Thymus (tissue), 11 donors: ENCODE results near the gene CEP192. TPM values are rescaled to one million over a fixed set of nuclear protein-coding genes. Genes with fewer than 3 reads are reported as not detected.

ENCODE experiments used
- DNase-seq, 9 donors: peaks; one replicate each; pipeline ENCODE4 v3.0.0-alpha.2; 2013; ENCODE audit warnings: low spot score in 9 of 9, low read depth in 6 of 9, missing footprints in 1 of 9
- H3K27ac ChIP-seq, 2 donors: one replicate each; pipeline ENCODE4 v1.5.1; 2013; ENCODE audit warnings: control low read depth in 1 of 2, low read depth in 1 of 2, low read length in 1 of 2, mild to moderate bottlenecking in 1 of 2, moderate library complexity in 1 of 2
- H3K27me3 ChIP-seq, 2 donors: one replicate each; pipeline ENCODE4 v1.5.1; 2013; ENCODE audit warnings: low read length in 1 of 2; ENCODE audit not compliant: control insufficient read depth in 2 of 2, insufficient read depth in 1 of 2
- H3K36me3 ChIP-seq, 2 donors: one replicate each; pipeline ENCODE4 v1.5.1; 2013; ENCODE audit warnings: low read length in 1 of 2, mild to moderate bottlenecking in 1 of 2, moderate library complexity in 1 of 2; ENCODE audit not compliant: control insufficient read depth in 2 of 2, insufficient read depth in 2 of 2
- H3K4me1 ChIP-seq, 2 donors: one replicate each; pipeline ENCODE4 v1.5.1; 2013; ENCODE audit warnings: low read length in 2 of 2; ENCODE audit not compliant: control insufficient read depth in 2 of 2, insufficient read depth in 2 of 2
- H3K4me3 ChIP-seq, 2 donors: one replicate each; pipeline ENCODE4 v1.5.1; 2013; ENCODE audit warnings: low read length in 2 of 2, control low read depth in 1 of 2, mild to moderate bottlenecking in 1 of 2
- H3K9me3 ChIP-seq, 2 donors: one replicate each; pipeline ENCODE4 v1.5.1; 2013; ENCODE audit warnings: low read length in 1 of 2, mild to moderate bottlenecking in 1 of 2; ENCODE audit not compliant: control insufficient read depth in 2 of 2, insufficient read depth in 1 of 2
- WGBS: extraction: QIAGEN DNeasy Blood & Tissue Kit; methylation state at CpG from one replicate; pipeline ENCODE4 v1.1.7; 2013; 5-methylcytosine and 5-hydroxymethylcytosine counted together
- polyA plus RNA-seq: library from polyadenylated mRNA; stranded (reverse); fragments of 200-250 nt; gene quantifications from one replicate; pipeline ENCODE4 v1.2.3, GENCODE V29; 2013
- total RNA-seq: library from RNA; stranded (reverse); fragments of 120-200 nt; gene quantifications from one replicate; pipeline ENCODE4 v1.2.4, GENCODE V29; 2013
- donor health status: healthy.

Gene CEP192
- total and polyA plus RNA-seq, 2 donors, result 38.9 to 43.5 TPM

DNA sequence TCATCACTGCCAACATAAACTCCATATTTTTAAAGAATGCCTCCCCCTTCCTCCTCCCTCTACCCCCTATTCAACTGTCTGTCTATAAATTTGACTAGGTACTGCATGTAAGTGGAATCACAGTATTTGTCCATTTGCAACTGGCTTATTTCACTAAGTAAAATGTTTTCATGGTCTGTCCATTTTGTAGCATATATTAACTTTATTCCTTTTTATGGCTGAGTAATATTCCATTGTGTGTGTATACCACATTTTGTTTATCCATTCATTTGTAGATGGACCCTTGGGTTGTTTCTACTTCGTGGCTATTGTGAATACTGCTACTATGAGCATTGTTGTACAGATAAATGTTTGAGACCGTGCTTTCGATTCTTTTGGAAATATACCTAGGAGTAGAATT lies 32.7 kb upstream of the CEP192 start:
- H3K27me3 ChIP-seq, result no peaks in the 10 kb centered on the region
- H3K4me1 ChIP-seq, result no peaks in the 10 kb centered on the region
- no peaks in the 10 kb centered on the region for H3K9me3 ChIP-seq
- DNase-seq, result no peak
- H3K4me3 ChIP-seq, result no peak overlapping the region
- H3K27ac ChIP-seq, result no peak overlapping the region
- peaks cover 15 to 49% of the 10 kb centered on the region in 2 donors for H3K36me3 ChIP-seq
- WGBS, result 98% methylated on average over 3 of the region's 3 CpGs

GRCh38 chr18:12960395-12960794 lies 30.8 kb upstream of the CEP192 start:
- WGBS, result 97% methylated on average over 2 of the region's 2 CpGs
- Histone ChIP-seq H3K9me3 (no peaks in the 10 kb centered on the region), H3K4me1 (no peaks in the 10 kb centered on the region), H3K27me3 (no peaks in the 10 kb centered on the region), H3K4me3 (no peak overlapping the region), H3K27ac (no peak overlapping the region), H3K36me3 (peaks cover 13 to 56% of the 10 kb centered on the region in 2 donors)
- no peak for DNase-seq

GRCh38 chr18:12960853-12961397 lies 30.2 kb upstream of the CEP192 start:
- WGBS, result 91% methylated on average over 6 of the region's 6 CpGs
- H3K27ac ChIP-seq, result no peak overlapping the region
- H3K4me3 ChIP-seq, result no peak overlapping the region
- H3K27me3 ChIP-seq, result no peaks in the 10 kb centered on the region
- no peaks in the 10 kb centered on the region for H3K9me3 ChIP-seq
- DNase-seq, result no peak
- peaks cover 13 to 52% of the 10 kb centered on the region in 2 donors for H3K36me3 ChIP-seq
- no peaks in the 10 kb centered on the region for H3K4me1 ChIP-seq

DNA sequence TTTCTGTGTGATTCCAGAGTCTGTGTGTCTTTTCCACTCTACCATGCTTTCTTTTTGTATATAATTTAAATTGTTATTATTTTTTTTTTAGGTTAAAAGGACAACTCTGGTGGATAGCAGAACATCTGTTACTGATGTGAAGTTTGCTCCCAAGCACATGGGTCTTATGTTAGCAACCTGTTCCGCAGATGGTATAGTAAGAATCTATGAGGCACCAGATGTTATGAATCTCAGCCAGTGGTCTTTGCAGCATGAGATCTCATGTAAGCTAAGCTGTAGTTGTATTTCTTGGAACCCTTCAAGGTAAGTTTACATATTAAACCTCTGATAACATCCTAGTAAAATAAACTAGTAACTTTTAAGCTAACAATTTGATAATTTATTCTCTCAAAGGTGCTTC lies 28.1 kb upstream of the CEP192 start:
- no peaks in the 10 kb centered on the region for H3K9me3 ChIP-seq
- DNase-seq, result no peak

GRCh38 chr18:12968115-12968514 lies 23.0 kb upstream of the CEP192 start:
- Histone ChIP-seq H3K36me3 (peaks cover 33 to 58% of the 10 kb centered on the region in 2 donors), H3K27ac (no peak overlapping the region), H3K9me3 (no peaks in the 10 kb centered on the region), H3K27me3 (no peaks in the 10 kb centered on the region), H3K4me3 (no peak overlapping the region), H3K4me1 (no peaks in the 10 kb centered on the region)
- 97% methylated on average over 4 of the region's 4 CpGs for WGBS
- DNase-seq, result no peak

More for the DNA sequence above, 28.1 kb upstream of the CEP192 start:
- no peak overlapping the region for H3K4me3 ChIP-seq
- H3K36me3 ChIP-seq, result peaks cover 19 to 56% of the 10 kb centered on the region in 2 donors
- no peak overlapping the region for H3K27ac ChIP-seq
- 98% methylated on average over 1 of the region's 1 CpG for WGBS
- no peaks in the 10 kb centered on the region for H3K27me3 ChIP-seq
- H3K4me1 ChIP-seq, result no peaks in the 10 kb centered on the region

- no peak for DNase-seq
- no peak overlapping the region for H3K4me3 ChIP-seq
- H3K27me3 ChIP-seq, result no peaks in the 10 kb centered on the region
- WGBS, result 98% methylated on average over 6 of the region's 6 CpGs
- no peaks in the 10 kb centered on the region for H3K4me1 ChIP-seq
- H3K27ac ChIP-seq, result no peak overlapping the region
- no peaks in the 10 kb centered on the region for H3K9me3 ChIP-seq
- H3K36me3 ChIP-seq, result peaks cover 32 to 57% of the 10 kb centered on the region in 2 donors
These were observed 22.5 kb upstream of the CEP192 start for GRCh38 chr18:12968619-12969018.

GRCh38 chr18:12973562-12974213 lies 17.5 kb upstream of the CEP192 start:
- WGBS, result 87% methylated on average over 4 of the region's 4 CpGs
- H3K27me3 ChIP-seq, result no peaks in the 10 kb centered on the region

DNA sequence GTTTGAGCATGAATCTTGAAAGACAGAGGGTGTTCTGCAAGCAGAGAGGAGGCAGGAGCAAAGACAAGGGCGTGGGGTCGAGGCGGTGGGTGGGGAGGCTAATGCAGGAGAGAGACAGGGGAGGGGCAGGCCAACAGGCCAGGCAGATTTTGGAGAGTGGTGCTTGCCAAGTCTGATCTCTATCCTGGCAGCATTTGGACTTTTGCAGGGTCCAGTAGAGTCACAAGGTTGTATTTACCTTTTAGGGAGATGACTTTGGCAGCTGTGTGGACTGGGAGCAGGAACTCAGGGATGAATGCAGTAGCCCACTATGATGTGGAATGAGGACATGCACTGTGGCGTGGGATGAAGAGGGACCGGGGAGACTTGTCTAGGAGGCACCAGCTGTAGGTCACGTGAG lies 15.7 kb upstream of the CEP192 start:
- Histone ChIP-seq H3K4me3 (no peak overlapping the region), H3K36me3 (peaks cover 54 to 64% of the 10 kb centered on the region in 2 donors), H3K27ac (no peak overlapping the region), H3K27me3 (no peaks in the 10 kb centered on the region), H3K9me3 (no peaks in the 10 kb centered on the region), H3K4me1 (no peaks in the 10 kb centered on the region)
- no peak for DNase-seq
- WGBS, result 98% methylated on average over 6 of the region's 6 CpGs

More at GRCh38 chr18:12973562-12974213, 17.5 kb upstream of the CEP192 start:
- Histone ChIP-seq H3K4me3 (no peak overlapping the region), H3K27ac (no peak overlapping the region), H3K4me1 (no peaks in the 10 kb centered on the region), H3K9me3 (no peaks in the 10 kb centered on the region), H3K36me3 (peaks cover 54 to 67% of the 10 kb centered on the region in 2 donors)
- DNase-seq, result no peak

GRCh38 chr18:12976305-12976704 lies 14.9 kb upstream of the CEP192 start:
- Histone ChIP-seq H3K4me3 (no peak overlapping the region), H3K9me3 (no peaks in the 10 kb centered on the region), H3K27me3 (no peaks in the 10 kb centered on the region), H3K27ac (no peak overlapping the region), H3K4me1 (no peaks in the 10 kb centered on the region), H3K36me3 (peaks cover 53 to 58% of the 10 kb centered on the region in 2 donors)
- 94% methylated on average over 12 of the region's 12 CpGs for WGBS
- DNase-seq, result no peak
